ENCODE measurements around the gene CTPS2.

- TF ChIP-seq CTCF (IDR thresholded peaks at IDR 0.05) (no peak), REST (IDR thresholded peaks at IDR 0.05; ENCODE audit: insufficient read depth in 1 of 2, low read depth in 2 of 2, low read length in 1 of 2) (no peak)
These were observed 62.6 kb downstream of the CTPS2 start, which contains the start of gene S100G for GRCh38 chrX:16649858-16650257.

All from Panc1 (cell line).